Activated naive CD8-positive, alpha-beta T cell treated with anti-CD3 and anti-CD28 coated beads, Interleukin-2, amount 50 U/mL, for 16 hours (primary cell): ENCODE results near the gene RANBP3.
"Not testable (repeated sequence)": the region's sequence is repeated elsewhere in the genome, so short reads cannot be mapped to it uniquely, and the experiment has no call there.

ENCODE experiments used
- DNase-seq: peaks from one replicate; pipeline ENCODE4 v3.0.0-alpha.2; 2020; ENCODE audit warnings: low read depth, low spot score

The RANBP3 gene

DNA sequence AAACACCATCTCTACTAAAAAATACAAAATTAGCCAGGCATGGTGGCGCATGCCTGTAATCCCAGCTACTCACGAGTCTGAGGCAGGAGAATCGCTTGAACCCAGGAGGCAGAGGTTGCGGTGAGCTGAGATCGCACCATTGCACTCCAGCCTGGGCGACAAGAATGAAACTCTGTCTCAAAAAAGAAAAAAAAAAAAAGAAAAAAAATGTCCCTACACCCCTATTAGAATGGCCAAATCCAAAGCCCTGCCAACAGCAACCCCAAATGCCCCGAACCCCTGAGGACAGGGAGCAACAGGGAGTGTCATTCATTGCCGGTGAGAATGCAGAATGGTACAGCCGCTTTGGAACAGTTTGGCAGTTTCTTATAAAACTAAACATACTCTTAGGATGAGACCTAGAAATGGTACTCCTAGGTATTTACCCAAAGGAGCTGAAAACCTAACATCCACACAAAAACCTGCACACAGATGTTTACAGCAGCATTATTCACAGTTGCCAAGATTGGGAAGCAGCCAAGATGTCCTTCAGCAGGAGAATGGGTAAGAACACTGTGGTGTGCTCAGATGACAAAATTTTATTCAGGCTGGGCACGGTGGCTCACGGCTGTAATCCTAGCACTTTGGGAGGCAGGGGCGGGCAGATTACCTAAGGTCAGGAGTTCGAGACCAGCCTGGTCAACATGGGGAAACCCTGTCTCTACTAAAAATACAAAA, 94.6 kb downstream of the RANBP3 start:
- DNase-seq = not testable (repeated sequence)

DNA sequence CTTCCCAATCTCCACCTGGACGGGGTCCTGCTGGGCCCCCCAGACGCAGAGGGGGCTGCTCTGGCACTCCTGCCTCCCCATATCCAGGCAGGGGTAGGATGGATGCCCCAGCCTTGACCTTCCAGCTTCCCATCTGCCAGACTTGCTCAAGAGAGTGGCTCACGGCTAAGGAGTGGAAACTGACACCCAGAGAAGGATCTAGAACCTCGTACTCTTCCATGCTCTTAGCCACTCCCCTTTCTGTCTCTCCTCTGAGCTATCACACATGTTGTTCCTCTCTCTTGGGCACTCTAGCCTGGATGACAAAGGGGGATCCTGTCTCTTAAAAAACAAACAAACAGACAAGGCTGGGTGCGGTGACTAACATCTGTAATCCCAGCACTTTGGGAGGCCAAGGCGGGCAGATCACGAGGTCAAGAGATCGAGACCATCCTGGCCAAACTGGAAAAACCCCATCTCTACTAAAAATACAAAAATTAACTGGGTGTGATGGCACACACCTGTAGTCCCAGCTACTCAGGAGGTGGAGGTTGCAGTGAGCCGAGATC, 95.4 kb downstream of the RANBP3 start:
- DNase-seq = no peak

DNA sequence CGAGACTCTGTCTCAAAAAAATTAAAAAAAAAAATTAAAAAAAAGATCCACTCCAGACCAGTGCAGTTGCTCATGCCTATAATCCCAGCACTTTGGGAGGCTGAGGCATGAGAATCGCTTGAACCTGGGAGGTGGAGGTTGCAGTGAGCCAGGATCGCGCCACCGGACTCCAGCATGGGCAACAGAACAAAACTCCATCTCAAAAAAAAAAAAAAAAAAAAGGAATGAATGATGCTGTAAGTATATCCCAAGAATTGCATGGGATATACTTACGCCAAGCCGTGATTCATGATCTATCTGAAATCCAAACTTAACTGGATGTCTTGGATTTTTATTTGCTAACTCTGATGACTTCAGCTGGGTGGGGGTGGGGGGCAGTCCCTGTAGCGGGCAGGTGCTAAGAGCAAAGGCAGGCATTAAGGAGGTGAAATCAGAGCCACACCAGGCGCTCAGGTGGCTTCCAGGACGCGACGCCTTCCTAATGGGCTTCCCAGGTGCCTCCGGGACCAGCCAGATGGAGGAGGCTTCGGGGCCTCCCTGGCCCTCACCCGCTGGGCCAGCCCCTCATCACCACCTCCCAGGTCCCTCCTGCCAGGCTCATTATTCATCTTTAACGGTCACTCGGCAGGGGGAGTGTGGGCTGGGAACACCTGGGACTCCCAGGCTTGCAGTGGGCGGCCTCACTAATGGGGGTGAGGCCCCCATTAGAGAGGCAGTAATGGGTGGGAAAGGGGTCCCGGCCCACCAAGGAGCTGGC, 96.2 kb downstream of the RANBP3 start:
- DNase-seq = no peak

DNA sequence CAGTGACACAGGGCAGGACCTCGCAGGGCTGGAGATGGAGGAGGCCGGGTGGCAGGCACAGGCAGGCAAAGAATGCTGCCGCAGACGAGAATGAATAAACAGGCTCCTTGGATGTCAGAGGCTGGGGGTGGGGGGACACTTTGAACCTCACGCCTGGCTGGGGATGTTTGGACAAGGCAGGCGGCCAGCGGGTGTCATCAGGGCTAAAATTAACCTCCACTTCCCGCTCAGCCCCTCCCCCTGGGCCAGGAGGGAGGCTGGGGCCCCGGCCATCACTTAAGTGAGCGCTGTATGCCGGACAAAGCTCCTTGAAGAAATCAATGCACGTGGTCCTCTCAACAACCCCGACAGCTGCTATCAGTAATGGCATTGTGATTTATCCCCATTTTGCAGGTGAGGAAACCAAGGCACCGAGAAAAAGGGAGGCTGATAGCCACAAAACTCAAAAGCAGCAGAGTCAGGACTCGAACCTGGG, 97.3 kb downstream of the RANBP3 start:
- no peak for DNase-seq

DNA sequence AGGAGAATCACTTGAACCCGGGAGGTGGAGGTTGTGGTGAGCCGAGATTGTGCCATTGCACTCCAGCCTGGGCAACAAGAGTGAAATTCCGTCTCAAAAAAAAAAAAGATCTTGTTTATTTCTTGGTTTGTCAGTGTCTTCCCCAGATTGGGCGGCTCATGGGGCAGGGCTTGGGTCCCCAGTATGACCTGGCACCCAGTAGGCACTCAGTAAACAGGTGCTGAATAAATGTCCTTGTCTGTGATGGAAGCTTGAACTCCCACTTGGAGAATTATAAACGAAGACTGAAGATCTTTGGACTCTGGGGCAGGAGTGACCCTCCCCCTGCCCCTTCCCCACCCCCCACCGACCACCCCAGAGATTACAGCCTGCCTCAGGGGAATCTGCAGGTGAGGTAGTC, 97.7 kb downstream of the RANBP3 start:
- DNase-seq = no peak

DNA sequence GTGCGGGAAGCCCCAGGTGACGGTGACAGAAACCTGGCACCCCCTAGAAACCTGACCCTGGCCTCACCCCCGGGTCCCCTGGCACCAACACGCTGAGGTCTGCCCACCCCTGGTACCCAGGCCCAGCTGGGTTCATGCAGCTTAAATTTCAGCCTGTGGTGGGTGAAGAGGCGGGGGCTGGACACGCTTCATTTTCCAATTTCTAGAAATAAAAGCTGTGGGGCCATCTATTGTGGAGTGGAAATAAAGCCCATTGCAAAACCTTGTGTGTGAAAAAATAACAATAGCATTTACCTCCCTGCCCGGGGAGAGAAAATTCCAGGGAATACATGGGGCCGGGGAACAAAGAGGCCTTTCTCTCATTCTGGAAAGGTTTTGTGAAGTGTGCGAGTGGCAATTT, 100.1 kb downstream of the RANBP3 start:
- DNase-seq = no peak

DNA sequence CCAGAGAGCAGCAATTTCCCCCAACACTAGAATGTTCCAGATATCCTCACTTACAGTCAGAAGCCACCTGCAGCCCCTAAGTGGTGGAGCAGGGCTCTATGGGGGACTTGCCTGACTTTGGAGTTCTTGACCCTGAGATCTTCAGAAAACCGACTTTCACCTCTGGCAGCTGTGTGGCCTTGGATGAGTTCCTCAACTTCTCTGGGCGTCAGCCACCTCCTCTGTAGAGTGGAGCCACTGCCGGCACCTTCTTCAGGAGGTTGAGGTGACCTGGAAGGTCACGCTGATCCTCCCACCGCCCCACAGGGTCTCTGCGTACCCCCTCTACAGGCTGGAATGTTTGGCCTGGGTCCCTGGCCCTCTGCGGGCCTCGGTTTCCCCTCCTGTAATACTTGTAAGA, 100.5 kb downstream of the RANBP3 start:
- DNase-seq = no peak

DNA sequence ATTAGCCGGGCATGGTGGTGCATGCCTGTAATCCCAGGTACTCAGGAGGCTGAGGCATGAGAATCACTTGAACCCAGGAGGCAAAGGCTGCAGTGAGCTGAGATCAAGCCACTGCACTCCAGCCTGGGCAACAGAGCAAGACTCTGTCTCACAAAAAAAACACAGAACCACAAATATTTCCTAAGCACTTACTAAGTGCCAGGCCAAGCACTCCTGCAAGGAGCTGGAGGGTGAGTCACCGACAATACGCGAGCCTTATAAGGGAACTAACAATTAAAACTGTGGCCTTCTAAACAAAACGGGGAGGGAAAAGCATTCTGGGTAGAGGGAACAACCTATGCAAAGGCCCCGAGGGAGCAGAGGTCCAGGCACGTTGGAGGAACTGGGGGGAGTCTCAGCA, 103.4 kb downstream of the RANBP3 start:
- DNase-seq = not testable (repeated sequence)

DNA sequence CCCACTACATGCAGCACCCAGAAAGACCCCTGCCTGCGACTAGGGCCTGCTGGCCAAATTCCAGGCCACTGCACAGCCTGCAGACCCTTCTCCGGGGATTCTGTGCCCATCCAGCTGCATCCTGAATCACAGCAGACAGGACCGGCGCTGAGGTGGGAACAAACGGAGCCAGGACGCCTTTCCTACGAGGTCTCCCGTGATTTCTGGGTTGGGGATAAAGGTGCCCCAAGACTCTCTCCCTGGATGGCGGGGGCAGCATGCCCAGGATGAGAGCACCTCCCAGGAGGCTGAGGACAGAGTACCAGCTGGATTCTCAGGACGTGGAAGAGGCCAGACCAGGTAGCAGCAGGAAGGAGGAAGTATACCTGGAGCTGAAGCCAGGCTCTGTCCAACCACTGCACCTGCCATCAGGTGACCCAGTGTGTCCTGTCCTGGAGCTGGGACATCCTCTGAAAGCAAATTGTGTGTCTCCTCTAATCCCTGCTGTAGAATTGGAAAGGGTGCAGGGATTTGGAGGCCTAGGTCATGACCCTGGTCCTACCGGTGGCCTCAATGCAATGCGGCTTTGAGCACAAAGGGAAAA, 104.2 kb downstream of the RANBP3 start:
- DNase-seq = no peak

DNA sequence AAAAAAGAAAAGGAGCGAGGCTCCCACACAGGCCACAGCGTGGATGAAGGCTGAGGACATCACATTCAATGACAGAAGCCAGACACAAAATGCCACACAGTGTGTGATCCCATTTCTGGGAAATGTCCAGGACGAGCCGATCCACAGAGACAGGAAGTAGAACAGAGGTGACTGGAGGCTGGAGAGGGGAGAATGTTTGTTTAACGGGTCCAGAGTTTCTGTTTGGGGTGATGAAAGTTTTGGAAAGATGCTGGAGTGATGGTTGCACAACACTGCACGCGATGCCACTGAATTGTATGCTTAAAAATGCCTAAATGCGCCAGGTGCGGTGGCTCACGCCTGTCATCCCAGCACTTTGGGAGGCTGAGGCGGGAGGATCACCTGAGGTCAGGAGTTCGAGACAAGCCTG, 107.0 kb downstream of the RANBP3 start:
- no peak for DNase-seq

DNA sequence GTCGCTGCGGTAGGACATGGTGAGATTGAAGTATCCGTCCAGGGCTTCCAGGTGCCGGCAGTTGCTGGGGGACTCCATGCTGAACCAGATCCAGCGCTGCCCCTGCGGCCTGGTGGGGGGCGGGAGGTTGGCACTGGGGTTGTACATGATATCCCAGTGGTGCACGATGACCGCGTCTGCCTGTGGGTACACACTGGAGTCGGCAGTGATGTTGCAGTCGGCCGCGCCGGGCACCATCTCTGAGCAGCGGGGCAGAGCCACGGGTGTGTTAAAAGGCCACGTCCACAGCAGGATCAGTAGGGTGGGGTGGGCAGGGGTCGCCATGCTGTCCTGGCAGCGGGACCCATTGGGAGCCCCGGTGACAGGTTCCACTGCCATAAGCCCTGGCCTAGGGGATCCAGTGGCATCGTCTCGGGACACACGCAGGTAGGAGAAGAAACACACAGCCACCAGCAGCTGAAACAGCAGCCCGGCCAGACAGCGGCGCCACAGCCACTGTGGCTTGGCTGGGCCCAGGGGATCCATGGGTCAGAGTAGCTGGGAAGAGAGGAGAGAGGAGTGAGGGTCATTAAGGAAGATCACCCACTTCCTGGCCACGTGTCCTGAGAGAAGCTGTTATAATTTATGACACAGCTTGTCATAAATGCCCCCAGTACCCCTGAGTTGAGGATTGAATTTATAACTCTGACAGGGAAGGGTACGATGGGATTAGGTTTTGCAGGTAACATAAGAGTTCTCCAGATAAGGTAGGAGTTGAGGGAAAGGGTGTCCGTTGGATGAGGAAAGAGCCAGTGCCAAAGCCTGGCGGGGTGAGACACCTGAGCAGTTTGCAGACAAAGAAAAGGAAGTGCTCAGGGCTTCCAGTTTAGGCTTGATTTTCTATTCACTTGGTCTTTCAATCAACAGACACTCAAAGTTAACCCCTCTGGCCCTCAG, 110.5 kb downstream of the RANBP3 start:
- no peak for DNase-seq
